Stimulated activated CD4-positive, alpha-beta T cell treated with anti-CD3 and anti-CD28 coated beads, Interleukin-12 subunit alpha, Interleukin-12 subunit beta, amount 100 ng/mL, for 24 hours (primary cell): Measurements from ENCODE around the gene PLA2G4D.

ENCODE experiments used
- DNase-seq, 2 experiments: peaks; one replicate each; pipeline ENCODE4 v3.0.0-alpha.2; 2020; ENCODE audit warnings: low read depth in 2 of 2

Gene PLA2G4D

GRCh38 chr15:42018306-42019224, 75.8 kb downstream of the PLA2G4D start:
- DNase-seq = no peak
